CD4-positive, alpha-beta T cell treated with Interleukin-1 beta for 1 hour (primary cell): ENCODE results near the gene SERHL2.
"Not testable (repeated sequence)": the region's sequence is repeated elsewhere in the genome, so short reads cannot be mapped to it uniquely, and the experiment has no call there.

Source experiments
- DNase-seq, 2 donors: peaks; one replicate each; pipeline ENCODE4 v3.0.0-alpha.2; 2020 to 2022

Gene SERHL2

DNA sequence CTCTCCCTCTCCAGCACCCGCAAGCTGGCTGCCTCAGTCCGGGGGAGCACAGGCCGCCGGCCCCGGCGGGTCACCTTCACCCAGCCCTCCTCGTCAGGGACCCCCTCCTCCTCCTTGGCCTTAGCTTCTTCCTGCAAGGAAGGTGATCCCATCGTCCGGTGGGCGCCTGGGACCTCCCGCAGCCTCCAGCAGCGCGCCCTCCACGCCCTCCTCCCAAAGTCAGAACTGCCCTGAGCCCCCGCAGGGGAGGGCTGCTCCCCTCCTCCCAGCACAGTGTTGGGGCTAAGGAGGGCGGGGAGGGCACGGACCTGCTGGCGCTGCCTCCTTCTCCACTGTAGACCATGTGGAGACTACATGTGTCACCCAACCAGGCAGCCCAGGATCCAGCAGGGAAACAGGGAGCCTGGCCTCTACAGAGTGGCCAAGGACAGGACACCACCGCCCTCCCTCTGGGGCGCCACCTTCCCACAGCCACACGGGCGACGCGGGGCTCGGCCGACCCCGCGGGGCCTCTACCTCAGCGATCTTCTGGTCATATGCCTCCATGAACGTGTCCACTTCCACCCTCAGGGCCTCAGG, 22.3 kb downstream of the SERHL2 start:
- DNase-seq, result not testable (repeated sequence)

- not testable (repeated sequence) for DNase-seq
Observed at GRCh38 chr22:42577141-42577540, 23.4 kb downstream of the SERHL2 start.

GRCh38 chr22:42577623-42578240, 24.0 kb downstream of the SERHL2 start:
- no peak for DNase-seq

GRCh38 chr22:42580040-42580439, 26.3 kb downstream of the SERHL2 start:
- DNase-seq, result not testable (repeated sequence)

- not testable (repeated sequence) for DNase-seq
Observed at GRCh38 chr22:42581194-42581761, 27.5 kb downstream of the SERHL2 start.

DNA sequence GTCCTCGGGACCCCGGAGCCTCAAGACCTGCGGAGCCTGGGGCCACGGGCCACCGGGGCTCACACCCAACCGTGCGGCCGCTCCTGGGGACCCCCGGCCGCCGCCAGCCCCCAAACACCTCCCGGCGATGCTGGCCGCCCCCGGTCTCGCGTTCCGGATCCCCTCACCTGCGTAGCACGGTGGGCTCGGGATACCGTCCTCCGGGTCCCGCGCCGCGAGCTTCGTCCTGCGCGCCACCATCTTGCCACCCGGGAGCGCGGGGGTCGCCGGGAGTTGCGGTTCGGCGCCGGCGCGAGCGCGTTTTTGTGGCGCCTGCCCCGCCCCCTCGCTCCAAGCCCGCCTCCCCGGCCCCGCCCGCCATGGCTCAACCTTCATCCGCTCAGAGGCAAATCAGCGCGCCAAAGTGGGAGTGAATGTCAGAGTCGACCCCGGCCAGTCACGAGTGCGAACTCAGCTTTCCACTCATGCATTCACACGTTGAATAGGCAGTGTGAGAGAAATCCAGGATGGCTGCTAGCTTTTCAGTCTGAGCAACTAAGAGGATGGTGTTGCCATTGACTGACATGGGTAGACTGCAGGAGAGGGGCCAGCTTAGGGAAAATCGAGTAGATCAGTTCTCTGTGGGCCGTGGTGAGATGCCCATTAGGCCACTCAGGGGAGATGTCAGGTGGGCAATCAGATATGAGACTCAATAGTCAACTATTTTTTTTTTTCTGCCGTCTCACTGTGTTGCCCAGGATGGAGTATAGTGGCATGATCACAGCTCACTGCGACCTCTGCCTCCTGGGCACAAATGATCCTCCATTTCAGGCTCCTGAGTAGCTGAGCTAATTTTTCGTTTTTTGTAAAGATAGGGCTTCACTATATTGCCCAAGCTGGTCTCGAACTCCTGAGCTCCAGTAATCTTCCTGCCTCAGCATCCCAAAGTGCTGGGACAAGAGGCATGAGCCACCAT, 28.3 kb downstream of the SERHL2 start:
- DNase-seq, result peak; percentile 75 to 80

DNA sequence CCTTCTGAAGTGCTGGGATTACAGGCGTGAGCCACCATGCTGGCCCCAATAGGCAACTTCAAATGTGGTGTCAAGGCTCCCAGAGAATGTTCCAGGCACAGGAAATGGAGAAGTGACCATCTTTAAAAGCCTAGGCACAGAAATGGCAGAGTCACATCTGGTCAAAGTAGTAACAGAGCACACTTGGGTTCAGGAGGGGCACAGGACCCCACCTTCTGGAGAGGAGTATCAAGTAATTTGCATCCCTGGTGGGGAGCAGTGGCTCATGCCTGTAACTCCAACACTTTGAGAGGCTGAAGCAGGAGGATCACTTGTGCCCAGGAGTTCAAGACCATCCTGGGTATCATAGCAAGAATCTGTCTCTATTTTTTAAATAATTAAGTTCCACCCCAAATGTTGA, 29.2 kb downstream of the SERHL2 start:
- no peak for DNase-seq

DNA sequence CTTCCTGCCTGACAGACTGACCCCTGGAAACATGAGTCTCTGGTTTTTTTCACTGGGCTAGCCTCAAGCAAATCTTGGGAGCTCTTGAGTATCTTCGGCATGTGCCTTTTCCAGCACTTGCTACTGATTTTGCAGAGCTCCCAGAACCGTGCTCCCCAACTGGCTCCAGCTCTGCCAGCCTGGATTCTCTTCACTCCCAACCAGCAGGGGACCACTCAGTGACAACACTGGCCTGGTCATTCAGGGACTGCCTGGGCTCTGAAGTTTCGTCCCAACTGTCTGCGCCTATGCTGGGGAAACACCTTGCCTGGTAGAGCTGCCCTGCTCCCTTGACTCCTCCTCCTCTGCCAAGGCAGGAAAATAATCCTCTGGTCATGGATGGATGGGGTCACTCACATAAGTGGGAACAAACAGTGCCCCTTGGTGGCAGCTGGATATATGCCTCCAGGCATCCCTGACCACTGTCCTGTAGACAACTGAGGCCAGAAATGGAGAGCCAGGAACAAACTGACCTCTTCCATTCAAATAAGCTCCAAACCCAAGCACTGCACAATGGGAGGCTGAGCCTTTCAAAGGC, 30.7 kb downstream of the SERHL2 start:
- DNase-seq, result no peak

- no peak for DNase-seq
Observed at GRCh38 chr22:42585096-42585495, 31.3 kb downstream of the SERHL2 start.

- DNase-seq, result no peak
Observed at GRCh38 chr22:42586381-42586780, 32.6 kb downstream of the SERHL2 start.

GRCh38 chr22:42587588-42588175, 33.9 kb downstream of the SERHL2 start:
- DNase-seq, result peak in 1 of 2 donors; percentile 6

DNA sequence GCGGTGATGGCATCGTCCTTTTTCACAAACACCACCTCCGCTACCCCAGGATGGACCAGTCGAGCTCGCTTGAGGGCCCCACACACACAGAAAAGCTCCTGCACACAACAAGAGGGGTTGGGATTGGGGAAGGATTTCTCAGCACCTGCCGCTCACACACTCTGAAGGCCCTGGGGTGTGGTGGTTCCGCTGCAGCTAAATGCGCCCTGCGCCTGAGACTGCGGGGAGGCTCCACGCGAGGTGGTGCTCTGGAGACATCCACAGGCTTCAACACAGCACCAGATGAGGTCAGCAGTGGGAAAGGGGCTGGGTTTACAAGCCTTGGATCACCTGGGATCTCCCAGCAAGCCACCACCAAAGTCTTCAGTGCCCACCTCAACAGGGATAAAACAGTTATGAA, 38.2 kb downstream of the SERHL2 start:
- DNase-seq, result no peak

DNA sequence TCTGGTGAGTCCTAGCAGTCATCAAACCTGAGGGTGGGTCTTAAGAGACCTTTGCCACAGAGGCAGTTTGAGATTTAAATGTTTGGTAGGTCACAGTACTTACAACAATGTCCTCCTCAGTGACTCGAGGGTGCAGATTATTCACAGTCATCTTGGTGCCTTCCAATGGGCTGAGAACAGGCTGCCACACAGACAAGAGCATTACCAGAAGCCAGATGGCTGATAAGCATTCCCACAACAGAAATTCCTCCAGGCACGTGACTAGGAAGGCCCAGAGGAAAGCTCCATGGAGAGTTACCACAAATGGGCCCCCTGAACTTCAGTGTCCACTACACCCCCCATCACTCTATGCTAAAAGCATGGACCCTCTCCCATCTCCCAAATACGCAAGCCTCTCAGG, 41.7 kb downstream of the SERHL2 start:
- no peak for DNase-seq

- no peak for DNase-seq
Observed at GRCh38 chr22:42596336-42596735, 42.6 kb downstream of the SERHL2 start.

GRCh38 chr22:42596863-42597530, 43.2 kb downstream of the SERHL2 start:
- DNase-seq, result no peak

DNA sequence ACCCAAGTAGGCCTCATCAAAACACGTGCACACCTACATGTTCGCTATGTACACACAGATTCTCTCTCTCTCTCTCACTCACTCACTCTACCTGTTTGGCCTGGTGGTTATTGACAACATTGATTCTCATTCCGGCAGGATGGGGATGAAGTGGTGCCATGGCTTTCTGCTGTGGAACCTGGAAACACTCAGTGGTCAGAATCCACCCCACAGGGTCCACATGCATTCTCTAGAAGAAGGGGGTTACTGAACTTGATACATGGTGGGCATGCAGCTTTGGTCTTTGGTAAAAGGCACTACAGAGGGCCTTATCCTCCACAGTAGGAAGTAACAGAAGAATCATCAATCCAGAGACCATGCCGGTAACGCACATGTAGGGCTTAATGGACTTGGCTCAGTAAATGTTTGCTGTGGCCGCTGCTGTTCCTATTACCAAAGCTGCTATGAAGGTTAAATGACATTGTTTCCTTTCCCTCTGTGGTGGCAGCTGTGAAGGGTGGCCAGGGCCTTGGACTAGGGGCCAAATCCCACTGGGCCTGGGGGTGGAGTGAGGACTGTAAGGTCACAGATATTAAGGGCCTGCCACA, 48.2 kb downstream of the SERHL2 start:
- no peak for DNase-seq

DNA sequence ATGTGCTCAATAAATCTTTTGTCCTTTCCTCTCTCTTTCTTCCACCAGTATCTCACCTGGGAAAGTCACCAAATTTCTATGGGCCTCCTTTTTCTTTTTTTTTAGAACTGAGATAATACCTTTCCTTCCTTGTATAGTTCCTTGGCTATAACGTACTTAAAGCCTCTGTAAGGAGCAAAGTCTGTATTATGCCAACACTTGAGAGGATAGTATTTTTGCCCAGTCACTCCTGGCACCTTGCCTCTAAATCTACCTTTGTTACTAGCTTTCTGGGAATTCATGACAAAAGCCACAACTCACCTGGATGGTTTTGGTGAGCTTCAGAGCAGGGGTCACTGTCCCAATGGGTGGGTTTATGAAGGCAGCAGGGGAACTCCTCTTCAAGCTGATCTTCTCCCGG, 48.7 kb downstream of the SERHL2 start:
- no peak for DNase-seq

DNA sequence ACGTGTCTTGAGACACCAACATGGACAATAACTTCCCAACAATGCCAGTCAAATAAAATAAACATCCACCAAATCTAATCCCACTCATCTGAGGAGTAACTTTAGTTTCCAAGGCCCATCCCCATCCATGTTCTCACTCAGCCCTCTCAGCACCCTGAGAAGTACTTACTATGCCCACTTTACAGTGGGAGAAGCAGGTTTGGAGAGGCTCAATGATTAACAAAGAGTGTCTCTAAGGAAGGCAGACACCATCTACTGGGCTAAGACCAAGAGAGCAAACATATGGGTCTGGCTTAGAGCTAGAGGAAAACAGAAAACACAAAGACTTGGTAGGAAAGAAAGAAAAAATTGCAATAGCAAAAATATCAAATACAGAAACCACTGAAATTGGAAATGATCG, 49.7 kb downstream of the SERHL2 start:
- no peak for DNase-seq

DNA sequence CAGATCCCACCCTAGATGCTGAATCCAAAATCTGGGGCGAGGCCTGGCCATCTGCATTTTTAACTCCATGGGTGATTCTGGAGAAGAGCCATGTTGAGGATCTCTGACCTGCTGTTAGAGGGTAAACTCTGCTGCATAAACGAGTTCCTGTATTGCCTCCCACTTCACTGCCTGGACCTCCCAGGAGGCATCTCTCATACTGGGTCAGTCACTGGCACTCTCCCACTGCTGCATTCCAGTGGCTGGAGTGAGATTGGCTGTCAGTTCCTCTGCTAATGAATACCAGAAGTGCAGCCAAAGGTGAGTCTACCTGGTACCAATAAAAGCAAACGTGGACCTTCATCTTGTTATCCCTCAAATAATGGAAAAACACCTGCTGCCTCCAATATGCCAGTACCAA, 50.6 kb downstream of the SERHL2 start:
- DNase-seq, result no peak

DNA sequence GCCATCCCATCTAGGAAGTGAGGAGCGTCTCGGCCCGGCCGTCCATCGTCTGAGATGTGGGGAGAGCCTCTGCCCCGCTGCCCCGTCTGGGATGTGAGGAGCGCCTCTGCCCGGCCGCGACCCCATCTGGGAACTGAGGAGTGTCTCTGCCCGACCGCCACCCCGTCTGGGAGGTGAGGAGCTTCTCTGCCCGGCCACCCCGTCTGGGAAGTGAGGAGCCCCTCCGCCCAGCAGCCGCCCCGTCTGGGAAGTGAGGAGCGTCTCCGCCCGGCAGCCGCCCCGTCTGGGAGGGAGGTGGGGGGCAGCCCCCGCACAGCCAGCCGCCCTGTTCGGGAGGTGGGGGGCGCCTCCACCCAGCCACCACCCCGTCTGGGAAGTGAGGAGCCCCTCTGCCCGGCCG, 53.9 kb downstream of the SERHL2 start:
- not testable (repeated sequence) for DNase-seq

DNA sequence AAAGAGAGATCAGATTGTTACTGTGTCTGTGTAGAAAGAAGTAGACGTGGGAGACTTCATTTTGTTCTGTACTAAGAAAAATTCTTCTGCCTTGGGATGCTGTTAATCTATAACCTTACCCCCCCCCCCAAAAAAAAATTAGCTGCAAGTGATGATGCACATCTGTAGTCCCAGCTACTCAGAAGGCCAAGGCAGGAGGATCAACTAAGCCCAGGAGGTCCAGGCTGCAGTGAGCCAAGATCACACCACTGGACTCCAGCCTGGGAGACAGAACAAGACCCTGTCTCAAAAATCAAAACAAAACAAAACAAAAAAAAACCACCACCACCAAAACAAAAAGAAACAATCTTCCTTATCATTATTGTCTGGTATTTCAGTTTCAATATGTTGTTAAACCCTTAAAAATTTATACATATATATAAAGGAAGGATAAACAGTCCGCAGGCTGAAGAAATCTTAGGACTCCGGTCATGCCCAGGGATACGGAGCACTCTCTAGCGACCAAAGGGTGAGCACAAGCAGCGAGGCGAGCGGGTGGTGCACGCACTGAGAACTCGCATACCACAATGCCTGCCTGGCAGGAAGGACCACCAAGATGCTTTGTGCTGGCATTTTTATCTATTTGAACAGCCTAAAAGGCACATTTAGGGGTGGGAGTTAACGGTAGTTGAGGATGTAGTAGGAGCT, 54.5 kb downstream of the SERHL2 start:
- no peak for DNase-seq
